GM12878 (cell line): ENCODE measurements around the gene CNRIP1. TPM values are rescaled to one million over a fixed set of nuclear protein-coding genes. Genes with fewer than 3 reads are reported as not detected.

ENCODE experiments used
- ATAC-seq: fragments of 200-7000 bp; cut with Tn5 transposase; 3 replicates; pipeline ENCODE4 v1.9.1; 2020; ENCODE audit warnings: mild to moderate bottlenecking, moderate library complexity
- BruUV-seq: library from RNA; stranded (reverse); fragments of 400-500 nt; replicated peaks from 2 replicates; lab custom pipeline; 2021; lab: Mats Ljungman, UMichigan
- CTCF ChIA-PET: fragments of 300-600 bp; sonication (Branson Sonifier 250); formaldehyde crosslinking; extraction: SDS; loops from one replicate; lab custom pipeline; 2021; ENCODE audit warnings: inconsistent platforms; lab: Yijun Ruan, JAX
- POLR2A ChIA-PET: fragments of 350-600 bp; formaldehyde crosslinking; extraction: SDS; loops from one replicate; lab custom pipeline; 2021; ENCODE audit warnings: inconsistent platforms; lab: Charles Lee
- RAD21 ChIA-PET: fragments of 300-600 bp; sonication (Branson Sonifier 250); formaldehyde crosslinking; loops from one replicate; lab custom pipeline; 2023; ENCODE audit warnings: antibody characterized with exemption; ENCODE audit not compliant: unreplicated experiment; lab: Charles Lee
- SMC1A ChIA-PET: fragments of 300-600 bp; sonication (Branson Sonifier 250); formaldehyde crosslinking; loops from one replicate; lab custom pipeline; 2023; ENCODE audit not compliant: unreplicated experiment, uncharacterized antibody; lab: Charles Lee
- DNase-seq: peaks from one replicate; pipeline ENCODE4 v3.0.0-alpha.2; 2011; ENCODE audit warnings: low read depth, low spot score
- FAIRE-seq: peaks from 3 replicates; lab custom pipeline; 2011; peaks lifted over from hg19 to GRCh38; lab: Jason Lieb, UNC
- H2AFZ ChIP-seq: 2 replicates; pipeline ENCODE4 v1.6.0; 2011; ENCODE audit warnings: low read depth, low read length, control low read depth; ENCODE audit not compliant: control insufficient read depth
- H3K27ac ChIP-seq: 2 replicates; pipeline ENCODE4 v1.5.1; 2011; ENCODE audit warnings: control low read depth; ENCODE audit not compliant: control insufficient read depth, insufficient read depth
- H3K27me3 ChIP-seq, 2 experiments: replicated peaks in 1 of 2; 2 replicates each; pipeline versions ENCODE4 v1.6.0 to v1.6.1; 2011; ENCODE audit warnings: low read length in 1 of 2; ENCODE audit not compliant: control insufficient read depth in 2 of 2, insufficient read depth in 2 of 2
- H3K36me3 ChIP-seq, 2 experiments: 2 replicates each; pipeline ENCODE4 v1.5.1; 2011; ENCODE audit warnings: low read length in 1 of 2; ENCODE audit not compliant: control insufficient read depth in 2 of 2, insufficient read depth in 2 of 2
- H3K4me1 ChIP-seq: 2 replicates; pipeline ENCODE4 v1.6.1; 2011; ENCODE audit warnings: mild to moderate bottlenecking, low read length, moderate library complexity, mixed read lengths; ENCODE audit not compliant: control insufficient read depth, insufficient read depth
- H3K4me2 ChIP-seq: 2 replicates; pipeline ENCODE4 v1.6.0; 2011; ENCODE audit warnings: control low read depth; ENCODE audit not compliant: control insufficient read depth, insufficient read depth
- H3K4me3 ChIP-seq: fragments of 200-600 bp; sonication (generic); 2 replicates; pipeline ENCODE4 v1.5.1; 2016
- H3K79me2 ChIP-seq: 2 replicates; pipeline ENCODE4 v1.6.0; 2011; ENCODE audit warnings: low read length; ENCODE audit not compliant: control insufficient read depth, insufficient read depth
- H3K9ac ChIP-seq: 2 replicates; pipeline ENCODE4 v1.8.0; 2011; ENCODE audit warnings: low read length, control low read depth, mixed read lengths; ENCODE audit not compliant: control insufficient read depth, insufficient read depth
- H3K9me3 ChIP-seq: replicated peaks from 3 replicates; pipeline ENCODE4 v1.5.1; 2011; ENCODE audit warnings: mild to moderate bottlenecking, low read length; ENCODE audit not compliant: control insufficient read depth, insufficient read depth
- H4K20me1 ChIP-seq: 2 replicates; pipeline ENCODE4 v1.6.0; 2011; ENCODE audit not compliant: control insufficient read depth, insufficient read depth
- CBX5 ChIP-seq: sonication (generic); IDR thresholded peaks from 2 replicates; pipeline ENCODE4 v1.6.1; 2016; ENCODE audit warnings: low read depth, moderate library complexity, mild to moderate bottlenecking, inconsistent platforms
- ETV6 ChIP-seq, 2 experiments: fragments of 450-650 bp in 1 of 2; IDR thresholded peaks in 1 of 2; conservative IDR thresholded peaks in 1 of 2; 2 replicates each; pipeline ENCODE4 v1.6.1; 2014; ENCODE audit warnings: antibody characterized with exemption in 1 of 2, borderline replicate concordance in 1 of 2, low read depth in 1 of 2, mild to moderate bottlenecking in 1 of 2, moderate library complexity in 1 of 2
- IKZF1 ChIP-seq: fragments of 450-650 bp; conservative IDR thresholded peaks from 2 replicates; pipeline ENCODE4 v1.6.1; 2017; ENCODE audit warnings: antibody characterized with exemption, mild to moderate bottlenecking
- POU2F2 ChIP-seq: IDR thresholded peaks from 3 replicates; pipeline ENCODE4 v1.6.1; 2011; ENCODE audit warnings: low read depth, mild to moderate bottlenecking, low read length, borderline replicate concordance
- RB1 ChIP-seq: fragments of 450-650 bp; formaldehyde crosslinking; IDR thresholded peaks from 2 replicates; pipeline ENCODE4 v1.6.1; 2017; ENCODE audit warnings: mild to moderate bottlenecking, borderline replicate concordance
- SRF ChIP-seq, 2 experiments: IDR thresholded peaks; 2 replicates each; pipeline ENCODE4 v1.6.1; 2011; ENCODE audit warnings: low read depth in 2 of 2, low read length in 2 of 2, mild to moderate bottlenecking in 1 of 2, moderate library complexity in 1 of 2
- SUPT20H ChIP-seq: IDR thresholded peaks from 2 replicates; pipeline ENCODE4 v1.6.1; 2011; ENCODE audit warnings: low read depth, mild to moderate bottlenecking, low read length, moderate library complexity, borderline replicate concordance; ENCODE audit not compliant: control insufficient read depth
- USF2 ChIP-seq: IDR thresholded peaks from 2 replicates; pipeline ENCODE4 v1.6.1; 2011; ENCODE audit warnings: low read depth, low read length, improper control_type of control experiment, borderline replicate concordance
- WRNIP1 ChIP-seq: IDR thresholded peaks from 2 replicates; pipeline ENCODE4 v1.6.1; 2011; ENCODE audit warnings: low read depth, low read length, improper control_type of control experiment, borderline replicate concordance
- ZBTB4 ChIP-seq: fragments of 450-650 bp; formaldehyde crosslinking; IDR thresholded peaks from 2 replicates; pipeline ENCODE4 v1.4.0; 2022; ENCODE audit warnings: mild to moderate bottlenecking, moderate library complexity
- ZNF207 ChIP-seq: fragments of 450-650 bp; IDR thresholded peaks from 2 replicates; pipeline ENCODE4 v1.6.1; 2014; ENCODE audit warnings: antibody characterized with exemption, mild to moderate bottlenecking, borderline replicate concordance
- ZNF622 ChIP-seq: fragments of 450-650 bp; IDR thresholded peaks from 2 replicates; pipeline ENCODE4 v1.6.1; 2017; ENCODE audit warnings: mild to moderate bottlenecking, inconsistent platforms
- ZSCAN29 ChIP-seq: fragments of 450-650 bp; IDR thresholded peaks from 2 replicates; pipeline ENCODE4 v1.6.1; 2017; ENCODE audit warnings: mild to moderate bottlenecking, moderate library complexity
- WGBS: methylation state at CpG from one replicate; pipeline ENCODE4 v1.1.6; 2016; ENCODE audit warnings: low lambda C conversion rate; ENCODE audit not compliant: insufficient replicate concordance, insufficient coverage; ENCODE audit errors: missing lambda C conversion rate; 5-methylcytosine and 5-hydroxymethylcytosine counted together
- in situ Hi-C: fragments of 300-500 bp; cut with MboI; formaldehyde crosslinking; loops from 9 replicates; pipeline ENCODE4 v1.14.3; 2018; ENCODE audit warnings: mixed read lengths
- intact Hi-C: fragments of 100-400 bp; cut with micrococcal nuclease; formaldehyde crosslinking; loops from one replicate; pipeline ENCODE4 v1.14.2; 2022; ENCODE audit not compliant: unreplicated experiment
- polyA plus RNA-seq, 11 experiments: library from polyadenylated mRNA; depleted of rRNA in 4 of 11; unstranded in 6 of 11; stranded (reverse) in 5 of 11; fragments of >200 nt; fragmentation: Nextera tagmentation in 4 of 11; fragmentation: Illumina TruSeq in 1 of 11; extraction: Ambion mirVana in 4 of 11; extraction: Trizol in 1 of 11; gene quantifications; 1 replicate in 1 of 11; 2 replicates in 10 of 11; pipeline versions ENCODE4 v1.2.1 to v1.2.3, GENCODE V29; 2011 to 2016; ENCODE audit warnings: inconsistent platforms in 2 of 11, missing spikeins in 2 of 11, low read depth in 1 of 11
- total RNA-seq, 4 experiments: library from RNA; depleted of rRNA in 3 of 4; stranded (reverse); fragments of >200 nt in 3 of 4; fragmentation: Illumina TruSeq in 1 of 4; extraction: Trizol in 1 of 4; gene quantifications; 2 replicates each; pipeline versions ENCODE4 v1.2.1 to v1.2.3, GENCODE V29; 2013 to 2021

CNRIP1 gene
- total and polyA plus RNA-seq, 10 of the 15 experiments (the other 5 are each of a cell fraction or from before 2014, with no cell fraction given): not detected

DNA sequence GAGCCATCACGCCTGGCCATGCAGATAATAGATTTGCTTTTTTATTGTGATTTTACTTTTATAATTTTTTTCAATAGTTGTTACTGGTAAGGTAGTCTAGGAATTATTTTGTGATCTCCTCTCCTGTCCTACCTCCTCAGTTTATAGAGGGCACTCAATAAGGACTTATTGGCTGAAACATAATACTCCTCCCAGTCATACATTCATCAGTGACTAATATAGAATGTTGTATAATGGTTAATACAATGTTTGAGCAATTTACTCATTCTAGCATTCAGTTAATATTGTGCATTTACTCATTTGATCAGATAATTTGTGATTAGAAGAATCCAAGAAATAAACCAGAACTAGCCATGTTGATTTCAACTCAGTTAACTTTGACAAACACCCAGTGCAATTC, 41.6 kb downstream of the CNRIP1 start:
- Histone ChIP-seq H3K4me2 (no peak overlapping the region), H4K20me1 (no peaks in the 10 kb centered on the region), H3K27ac (no peak overlapping the region), H3K9me3 (no peaks in the 10 kb centered on the region), H3K79me2 (no peaks in the 10 kb centered on the region), H3K4me3 (no peak overlapping the region), H3K4me1 (no peaks in the 10 kb centered on the region)
- BruUV-seq: no TSS peak
- POLR2A ChIA-PET: no interaction called here
- FAIRE-seq (no peak), ATAC-seq (no peak), DNase-seq (no peak)
- SMC1A ChIA-PET: interaction anchor here (0.9 to 2.0 kb wide), 5 partner anchors 25 to 156 kb away, joined by 3 to 6 read pairs (median 3); no protein-coding TSS in a partner anchor
- RAD21 ChIA-PET: no interaction called here
- in situ Hi-C loops: no loop called here
- TF ChIP-seq SUPT20H (no peak), ZNF622 (no peak), USF2 (no peak), CBX5 (no peak)
- TF ChIP-seq, all 136 proteins: peak for 0
- Histone ChIP-seq H3K9ac (no peak overlapping the region), H2AFZ (no peak overlapping the region), H3K27me3 (no peaks in the 10 kb centered on the region), H3K36me3 (no peaks in the 10 kb centered on the region)
- intact Hi-C loops: no loop called here
- WGBS: 74% methylated on average over 1 of the region's 1 CpG
- CTCF ChIA-PET: interaction anchor here (1.9 to 10.0 kb wide), 3 partner anchors 8 to 155 kb away, joined by 6 to 130 read pairs (median 103); no protein-coding TSS in a partner anchor

DNA sequence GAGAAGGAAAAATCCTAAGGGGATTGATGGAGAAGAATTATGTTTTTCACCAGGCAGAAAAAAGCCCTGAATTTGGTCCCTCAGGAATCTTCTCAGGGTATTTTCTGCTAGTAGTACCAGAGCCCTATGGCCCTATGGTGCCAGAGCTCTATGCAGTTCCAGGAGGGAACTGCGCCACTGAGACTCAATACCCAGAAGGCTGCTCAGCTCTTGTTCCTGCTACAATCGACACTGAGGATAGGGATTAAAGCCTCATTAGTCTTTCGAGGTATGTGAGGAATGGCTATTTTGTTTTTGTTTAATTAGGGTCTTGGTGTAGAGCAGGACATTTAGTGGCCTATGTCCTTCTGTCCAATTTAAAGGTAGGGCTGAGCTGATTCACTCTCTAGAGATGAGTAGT, 45.7 kb downstream of the CNRIP1 start:
- Histone ChIP-seq H4K20me1 (no peaks in the 10 kb centered on the region), H3K4me2 (no peak overlapping the region), H3K27me3 (no peaks in the 10 kb centered on the region), H3K9me3 (no peaks in the 10 kb centered on the region), H3K9ac (no peak overlapping the region), H3K79me2 (no peaks in the 10 kb centered on the region), H3K4me1 (no peaks in the 10 kb centered on the region), H2AFZ (no peak overlapping the region), H3K27ac (no peak overlapping the region), H3K4me3 (no peak overlapping the region), H3K36me3 (no peaks in the 10 kb centered on the region)
- intact Hi-C loops (no loop called here), in situ Hi-C loops (no loop called here)
- FAIRE-seq (no peak), ATAC-seq (no peak), DNase-seq (no peak)
- ChIA-PET SMC1A (interaction anchor here (1.2 to 2.3 kb wide), 2 partner anchors 74 to 152 kb away, joined by 4 to 9 read pairs; no protein-coding TSS in a partner anchor), RAD21 (no interaction called here), CTCF (interaction anchor here (1.7 to 2.2 kb wide), 2 partner anchors 9 to 49 kb away, joined by 6 to 7 read pairs; no protein-coding TSS in a partner anchor), POLR2A (no interaction called here)
- WGBS: 65% methylated on average over 3 of the region's 3 CpGs
- no peak for TF ChIP-seq ZBTB4 (CRISPR knock-in tag)
- no peak for TF ChIP-seq WRNIP1
- no peak for TF ChIP-seq RB1
- TF ChIP-seq IKZF1: no peak
- no peak for TF ChIP-seq ZSCAN29
- no peak for TF ChIP-seq POU2F2
- TF ChIP-seq ZNF207: no peak
- no peak for TF ChIP-seq SRF (IDR thresholded peaks at IDR 0.05; ENCODE audit: low read depth in 2 of 2, low read length in 2 of 2)
- TF ChIP-seq ETV6 (conservative IDR thresholded peaks at IDR 0.05 in 1 of 2, IDR thresholded peaks at IDR 0.05 in 1 of 2; ENCODE audit: borderline replicate concordance in 1 of 2, low read depth in 1 of 2): no peak
- BruUV-seq: no TSS peak
